WTC11 (cell line): ENCODE measurements around the gene MARCHF10. TPM values are rescaled to one million over a fixed set of nuclear protein-coding genes. Genes with fewer than 3 reads are reported as not detected.

Experiments
- ATAC-seq: fragments of 200-7000 bp; cut with Tn5 transposase; 2 replicates; pipeline ENCODE4 v1.10.0; 2021; ENCODE audit warnings: mild to moderate bottlenecking, moderate library complexity
- CTCF ChIA-PET: fragments of 300-600 bp; sonication (Branson Sonifier 250); formaldehyde crosslinking; loops from one replicate; lab custom pipeline; 2021; ENCODE audit warnings: antibody characterized with exemption; lab: Charles Lee
- POLR2A ChIA-PET: fragments of 350-600 bp; sonication (Branson Sonifier 250); formaldehyde crosslinking; loops from one replicate; lab custom pipeline; 2021; ENCODE audit warnings: antibody characterized with exemption; lab: Charles Lee
- DNase-seq: peaks from one replicate; pipeline ENCODE4 v3.0.0; 2021; ENCODE audit warnings: low spot score
- H3K27ac Mint-ChIP-seq: 2 replicates; pipeline ENCODE4 v1.8.0; 2021; ENCODE audit warnings: mixed read lengths
- H3K27me3 Mint-ChIP-seq: 2 replicates; pipeline ENCODE4 v1.8.0; 2021; ENCODE audit warnings: low read depth, mild to moderate bottlenecking, moderate library complexity, mixed read lengths
- H3K36me3 Mint-ChIP-seq: 2 replicates; pipeline ENCODE4 v1.8.0; 2021; ENCODE audit warnings: mixed read lengths
- H3K4me1 Mint-ChIP-seq: 2 replicates; pipeline ENCODE4 v1.8.0; 2022; ENCODE audit warnings: mixed read lengths
- H3K4me3 Mint-ChIP-seq: 2 replicates; pipeline ENCODE4 v1.8.0; 2021; ENCODE audit warnings: mild to moderate bottlenecking, moderate library complexity, mixed read lengths
- H3K9me3 Mint-ChIP-seq: 2 replicates; pipeline ENCODE4 v1.8.0; 2021; ENCODE audit warnings: mixed read lengths
- CREM ChIP-seq: sonication (generic); formaldehyde crosslinking; IDR thresholded peaks from 2 replicates; pipeline ENCODE4 v1.8.1; 2022; ENCODE audit warnings: mild to moderate bottlenecking, missing genetic modification reagents, moderate library complexity
- FOXK1 ChIP-seq: sonication (generic); formaldehyde crosslinking; IDR thresholded peaks from 2 replicates; pipeline ENCODE4 v1.8.0; 2022; ENCODE audit warnings: mild to moderate bottlenecking, moderate library complexity, missing genetic modification reagents
- JAZF1 ChIP-seq: fragments of 250-450 bp; sonication (Bioruptor Pico); IDR thresholded peaks from 2 replicates; pipeline ENCODE4 v1.9.0; 2021; ENCODE audit warnings: moderate library complexity, mild to moderate bottlenecking, inconsistent platforms
- NR1H2 ChIP-seq: sonication (generic); formaldehyde crosslinking; IDR thresholded peaks from 2 replicates; pipeline ENCODE4 v1.9.0; 2021; ENCODE audit warnings: mild to moderate bottlenecking, moderate library complexity, missing genetic modification reagents
- SOX15 ChIP-seq: fragments of 250-450 bp; sonication (Bioruptor Pico); IDR thresholded peaks from 2 replicates; pipeline ENCODE4 v1.9.0; 2021; ENCODE audit warnings: mild to moderate bottlenecking
- TCF7 ChIP-seq: sonication (generic); formaldehyde crosslinking; IDR thresholded peaks from 2 replicates; pipeline ENCODE4 v1.8.0; 2022; ENCODE audit warnings: mild to moderate bottlenecking, low read depth, missing genetic modification reagents, moderate library complexity
- ZBTB21 ChIP-seq: sonication (generic); formaldehyde crosslinking; IDR thresholded peaks from 2 replicates; pipeline ENCODE4 v1.8.1; 2023; ENCODE audit warnings: mild to moderate bottlenecking, missing genetic modification reagents, borderline replicate concordance
- ZNF121 ChIP-seq: sonication (generic); formaldehyde crosslinking; IDR thresholded peaks from 2 replicates; pipeline ENCODE4 v1.8.0; 2023; ENCODE audit warnings: missing genetic modification reagents
- ZNF423 ChIP-seq: fragments of 250-450 bp; sonication (Bioruptor Pico); IDR thresholded peaks from 2 replicates; pipeline ENCODE4 v2.1.2; 2022; ENCODE audit warnings: mild to moderate bottlenecking, moderate library complexity
- total RNA-seq: library from RNA; stranded (reverse); gene quantifications from 3 replicates; pipeline ENCODE4 v1.2.3, GENCODE V29; 2021
- TF ChIP-seq, protein P1 (sequence below): sonication (generic); formaldehyde crosslinking; IDR thresholded peaks from 2 replicates; pipeline ENCODE4 v1.8.0; 2023; ENCODE audit warnings: mild to moderate bottlenecking, missing genetic modification reagents
- TF ChIP-seq, protein P2 (sequence below): sonication (generic); formaldehyde crosslinking; IDR thresholded peaks from 2 replicates; pipeline ENCODE4 v1.8.0; 2022; ENCODE audit warnings: mild to moderate bottlenecking, missing genetic modification reagents
- TF ChIP-seq, protein P3 (sequence below): sonication (generic); formaldehyde crosslinking; IDR thresholded peaks from 2 replicates; pipeline ENCODE4 v1.8.1; 2023; ENCODE audit warnings: mild to moderate bottlenecking, moderate library complexity, missing genetic modification reagents
- TF ChIP-seq, protein P4 (sequence below): fragments of 250-450 bp; sonication (Bioruptor Pico); IDR thresholded peaks from 2 replicates; pipeline ENCODE4 v2.1.2; 2022; ENCODE audit warnings: mild to moderate bottlenecking, moderate library complexity
- TF ChIP-seq, protein P5 (sequence below): sonication (generic); formaldehyde crosslinking; IDR thresholded peaks from 2 replicates; pipeline ENCODE4 v1.8.1; 2022; ENCODE audit warnings: low read depth, missing genetic modification reagents, borderline replicate concordance
- TF ChIP-seq, protein P6 (sequence below): sonication (generic); formaldehyde crosslinking; IDR thresholded peaks from 2 replicates; pipeline ENCODE4 v1.8.1; 2023; ENCODE audit warnings: mild to moderate bottlenecking, missing genetic modification reagents, borderline replicate concordance
- TF ChIP-seq, protein P7 (sequence below): sonication (generic); formaldehyde crosslinking; IDR thresholded peaks from 2 replicates; pipeline ENCODE4 v1.8.1; 2023; ENCODE audit warnings: mild to moderate bottlenecking, missing genetic modification reagents, moderate library complexity
- TF ChIP-seq, protein P8 (sequence below): sonication (generic); formaldehyde crosslinking; IDR thresholded peaks from 2 replicates; pipeline ENCODE4 v1.8.1; 2023; ENCODE audit warnings: mild to moderate bottlenecking, missing genetic modification reagents
- TF ChIP-seq, protein P9 (sequence below): sonication (generic); formaldehyde crosslinking; conservative IDR thresholded peaks from 2 replicates; pipeline ENCODE4 v1.8.1; 2022; ENCODE audit warnings: mild to moderate bottlenecking, missing genetic modification reagents

The MARCHF10 gene
- total RNA-seq, 1 experiment from 2014 or later = 1.0 TPM

DNA sequence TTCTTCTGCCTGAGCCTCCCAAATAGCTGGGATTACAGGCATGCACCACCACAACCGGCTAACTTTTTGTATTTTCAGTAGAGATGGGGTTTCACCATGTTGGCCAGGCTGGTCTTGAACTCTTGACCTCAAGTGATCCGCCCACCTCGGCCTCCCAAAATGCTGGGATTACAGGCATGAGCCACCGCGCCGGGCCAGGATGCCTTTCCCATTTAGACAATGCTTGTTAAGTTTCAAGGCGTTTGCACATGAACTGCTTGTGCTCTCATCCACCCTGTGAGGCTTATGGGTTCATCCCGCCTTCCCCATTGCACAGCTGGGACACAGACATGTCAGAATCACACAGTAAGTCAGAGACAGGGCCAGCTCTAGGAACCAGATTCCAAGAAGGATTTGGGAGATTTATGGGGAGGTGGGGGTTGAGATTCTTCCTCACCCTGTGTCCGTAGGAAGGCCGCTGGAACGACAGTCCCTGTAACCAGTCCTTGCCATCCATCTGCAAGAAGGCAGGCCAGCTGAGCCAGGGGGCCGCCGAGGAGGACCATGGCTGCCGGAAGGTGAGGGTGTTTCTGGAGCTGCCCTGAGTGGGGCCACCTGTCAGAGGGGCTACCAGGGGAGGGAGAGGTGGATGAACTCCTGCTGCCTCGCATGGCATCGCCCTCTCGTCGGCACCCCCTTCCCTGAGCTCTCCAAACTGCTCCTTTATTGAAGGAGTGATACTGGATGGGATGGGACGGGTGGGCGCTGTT is 134.3 kb downstream of the MARCHF10 start (continued):
- TF ChIP-seq, protein P1, sequence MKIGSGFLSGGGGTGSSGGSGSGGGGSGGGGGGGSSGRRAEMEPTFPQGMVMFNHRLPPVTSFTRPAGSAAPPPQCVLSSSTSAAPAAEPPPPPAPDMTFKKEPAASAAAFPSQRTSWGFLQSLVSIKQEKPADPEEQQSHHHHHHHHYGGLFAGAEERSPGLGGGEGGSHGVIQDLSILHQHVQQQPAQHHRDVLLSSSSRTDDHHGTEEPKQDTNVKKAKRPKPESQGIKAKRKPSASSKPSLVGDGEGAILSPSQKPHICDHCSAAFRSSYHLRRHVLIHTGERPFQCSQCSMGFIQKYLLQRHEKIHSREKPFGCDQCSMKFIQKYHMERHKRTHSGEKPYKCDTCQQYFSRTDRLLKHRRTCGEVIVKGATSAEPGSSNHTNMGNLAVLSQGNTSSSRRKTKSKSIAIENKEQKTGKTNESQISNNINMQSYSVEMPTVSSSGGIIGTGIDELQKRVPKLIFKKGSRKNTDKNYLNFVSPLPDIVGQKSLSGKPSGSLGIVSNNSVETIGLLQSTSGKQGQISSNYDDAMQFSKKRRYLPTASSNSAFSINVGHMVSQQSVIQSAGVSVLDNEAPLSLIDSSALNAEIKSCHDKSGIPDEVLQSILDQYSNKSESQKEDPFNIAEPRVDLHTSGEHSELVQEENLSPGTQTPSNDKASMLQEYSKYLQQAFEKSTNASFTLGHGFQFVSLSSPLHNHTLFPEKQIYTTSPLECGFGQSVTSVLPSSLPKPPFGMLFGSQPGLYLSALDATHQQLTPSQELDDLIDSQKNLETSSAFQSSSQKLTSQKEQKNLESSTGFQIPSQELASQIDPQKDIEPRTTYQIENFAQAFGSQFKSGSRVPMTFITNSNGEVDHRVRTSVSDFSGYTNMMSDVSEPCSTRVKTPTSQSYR (CRISPR knock-in tag) = no peak
- no peak for TF ChIP-seq TCF7

DNA sequence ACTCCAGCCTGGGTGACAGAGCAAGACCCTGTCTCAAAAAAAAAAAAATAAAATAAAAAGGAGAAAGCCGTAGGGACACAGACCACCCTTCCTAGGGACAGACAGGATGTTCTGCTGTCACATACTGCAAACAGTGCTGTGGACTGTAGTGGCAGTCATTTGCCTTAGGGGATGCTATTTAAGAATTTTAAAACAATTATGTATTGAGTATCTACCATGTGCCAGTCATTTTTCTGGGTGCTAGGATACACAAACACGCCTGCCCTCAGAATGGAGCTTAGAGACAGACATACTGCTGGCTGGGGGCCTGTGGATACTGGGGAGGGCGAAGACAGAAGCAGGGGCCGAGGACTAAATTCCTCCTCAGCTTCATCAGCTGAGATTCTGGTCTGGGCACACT is 135.2 kb downstream of the MARCHF10 start:
- Mint-ChIP-seq H3K4me3 (no peak overlapping the region), H3K27me3 (no peaks in the 10 kb centered on the region), H3K36me3 (no peaks in the 10 kb centered on the region), H3K9me3 (no peaks in the 10 kb centered on the region), H3K4me1 (peaks cover 5% of the 10 kb centered on the region; the same call in 1 of the 2 replicates), H3K27ac (no peak overlapping the region)
- POLR2A ChIA-PET = interaction anchor here (0.7 kb wide), 2 partner anchors 39 to 284 kb away, joined by 4 read pairs; no protein-coding TSS in a partner anchor
- TF ChIP-seq CREM (CRISPR knock-in tag) (no peak), FOXK1 (CRISPR knock-in tag) (no peak), NR1H2 (no peak), JAZF1 (no peak), ZBTB21 (no peak), ZNF121 (CRISPR knock-in tag) (no peak), SOX15 (CRISPR knock-in tag) (no peak), ZNF423 (no peak)
- TF ChIP-seq, protein P2, sequence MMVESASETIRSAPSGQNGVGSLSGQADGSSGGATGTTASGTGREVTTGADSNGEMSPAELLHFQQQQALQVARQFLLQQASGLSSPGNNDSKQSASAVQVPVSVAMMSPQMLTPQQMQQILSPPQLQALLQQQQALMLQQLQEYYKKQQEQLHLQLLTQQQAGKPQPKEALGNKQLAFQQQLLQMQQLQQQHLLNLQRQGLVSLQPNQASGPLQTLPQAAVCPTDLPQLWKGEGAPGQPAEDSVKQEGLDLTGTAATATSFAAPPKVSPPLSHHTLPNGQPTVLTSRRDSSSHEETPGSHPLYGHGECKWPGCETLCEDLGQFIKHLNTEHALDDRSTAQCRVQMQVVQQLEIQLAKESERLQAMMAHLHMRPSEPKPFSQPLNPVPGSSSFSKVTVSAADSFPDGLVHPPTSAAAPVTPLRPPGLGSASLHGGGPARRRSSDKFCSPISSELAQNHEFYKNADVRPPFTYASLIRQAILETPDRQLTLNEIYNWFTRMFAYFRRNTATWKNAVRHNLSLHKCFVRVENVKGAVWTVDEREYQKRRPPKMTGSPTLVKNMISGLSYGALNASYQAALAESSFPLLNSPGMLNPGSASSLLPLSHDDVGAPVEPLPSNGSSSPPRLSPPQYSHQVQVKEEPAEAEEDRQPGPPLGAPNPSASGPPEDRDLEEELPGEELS = no peak
- TF ChIP-seq, protein P3, sequence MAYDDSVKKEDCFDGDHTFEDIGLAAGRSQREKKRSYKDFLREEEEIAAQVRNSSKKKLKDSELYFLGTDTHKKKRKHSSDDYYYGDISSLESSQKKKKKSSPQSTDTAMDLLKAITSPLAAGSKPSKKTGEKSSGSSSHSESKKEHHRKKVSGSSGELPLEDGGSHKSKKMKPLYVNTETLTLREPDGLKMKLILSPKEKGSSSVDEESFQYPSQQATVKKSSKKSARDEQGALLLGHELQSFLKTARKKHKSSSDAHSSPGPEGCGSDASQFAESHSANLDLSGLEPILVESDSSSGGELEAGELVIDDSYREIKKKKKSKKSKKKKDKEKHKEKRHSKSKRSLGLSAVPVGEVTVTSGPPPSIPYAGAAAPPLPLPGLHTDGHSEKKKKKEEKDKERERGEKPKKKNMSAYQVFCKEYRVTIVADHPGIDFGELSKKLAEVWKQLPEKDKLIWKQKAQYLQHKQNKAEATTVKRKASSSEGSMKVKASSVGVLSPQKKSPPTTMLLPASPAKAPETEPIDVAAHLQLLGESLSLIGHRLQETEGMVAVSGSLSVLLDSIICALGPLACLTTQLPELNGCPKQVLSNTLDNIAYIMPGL (CRISPR knock-in tag) = no peak
- TF ChIP-seq, protein P4, sequence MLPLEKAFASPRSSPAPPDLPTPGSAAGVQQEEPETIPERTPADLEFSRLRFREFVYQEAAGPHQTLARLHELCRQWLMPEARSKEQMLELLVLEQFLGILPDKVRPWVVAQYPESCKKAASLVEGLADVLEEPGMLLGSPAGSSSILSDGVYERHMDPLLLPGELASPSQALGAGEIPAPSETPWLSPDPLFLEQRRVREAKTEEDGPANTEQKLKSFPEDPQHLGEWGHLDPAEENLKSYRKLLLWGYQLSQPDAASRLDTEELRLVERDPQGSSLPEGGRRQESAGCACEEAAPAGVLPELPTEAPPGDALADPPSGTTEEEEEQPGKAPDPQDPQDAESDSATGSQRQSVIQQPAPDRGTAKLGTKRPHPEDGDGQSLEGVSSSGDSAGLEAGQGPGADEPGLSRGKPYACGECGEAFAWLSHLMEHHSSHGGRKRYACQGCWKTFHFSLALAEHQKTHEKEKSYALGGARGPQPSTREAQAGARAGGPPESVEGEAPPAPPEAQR (CRISPR knock-in tag) = no peak
- TF ChIP-seq, protein P5, sequence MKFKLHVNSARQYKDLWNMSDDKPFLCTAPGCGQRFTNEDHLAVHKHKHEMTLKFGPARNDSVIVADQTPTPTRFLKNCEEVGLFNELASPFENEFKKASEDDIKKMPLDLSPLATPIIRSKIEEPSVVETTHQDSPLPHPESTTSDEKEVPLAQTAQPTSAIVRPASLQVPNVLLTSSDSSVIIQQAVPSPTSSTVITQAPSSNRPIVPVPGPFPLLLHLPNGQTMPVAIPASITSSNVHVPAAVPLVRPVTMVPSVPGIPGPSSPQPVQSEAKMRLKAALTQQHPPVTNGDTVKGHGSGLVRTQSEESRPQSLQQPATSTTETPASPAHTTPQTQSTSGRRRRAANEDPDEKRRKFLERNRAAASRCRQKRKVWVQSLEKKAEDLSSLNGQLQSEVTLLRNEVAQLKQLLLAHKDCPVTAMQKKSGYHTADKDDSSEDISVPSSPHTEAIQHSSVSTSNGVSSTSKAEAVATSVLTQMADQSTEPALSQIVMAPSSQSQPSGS (CRISPR knock-in tag) = no peak
- TF ChIP-seq, protein P6, sequence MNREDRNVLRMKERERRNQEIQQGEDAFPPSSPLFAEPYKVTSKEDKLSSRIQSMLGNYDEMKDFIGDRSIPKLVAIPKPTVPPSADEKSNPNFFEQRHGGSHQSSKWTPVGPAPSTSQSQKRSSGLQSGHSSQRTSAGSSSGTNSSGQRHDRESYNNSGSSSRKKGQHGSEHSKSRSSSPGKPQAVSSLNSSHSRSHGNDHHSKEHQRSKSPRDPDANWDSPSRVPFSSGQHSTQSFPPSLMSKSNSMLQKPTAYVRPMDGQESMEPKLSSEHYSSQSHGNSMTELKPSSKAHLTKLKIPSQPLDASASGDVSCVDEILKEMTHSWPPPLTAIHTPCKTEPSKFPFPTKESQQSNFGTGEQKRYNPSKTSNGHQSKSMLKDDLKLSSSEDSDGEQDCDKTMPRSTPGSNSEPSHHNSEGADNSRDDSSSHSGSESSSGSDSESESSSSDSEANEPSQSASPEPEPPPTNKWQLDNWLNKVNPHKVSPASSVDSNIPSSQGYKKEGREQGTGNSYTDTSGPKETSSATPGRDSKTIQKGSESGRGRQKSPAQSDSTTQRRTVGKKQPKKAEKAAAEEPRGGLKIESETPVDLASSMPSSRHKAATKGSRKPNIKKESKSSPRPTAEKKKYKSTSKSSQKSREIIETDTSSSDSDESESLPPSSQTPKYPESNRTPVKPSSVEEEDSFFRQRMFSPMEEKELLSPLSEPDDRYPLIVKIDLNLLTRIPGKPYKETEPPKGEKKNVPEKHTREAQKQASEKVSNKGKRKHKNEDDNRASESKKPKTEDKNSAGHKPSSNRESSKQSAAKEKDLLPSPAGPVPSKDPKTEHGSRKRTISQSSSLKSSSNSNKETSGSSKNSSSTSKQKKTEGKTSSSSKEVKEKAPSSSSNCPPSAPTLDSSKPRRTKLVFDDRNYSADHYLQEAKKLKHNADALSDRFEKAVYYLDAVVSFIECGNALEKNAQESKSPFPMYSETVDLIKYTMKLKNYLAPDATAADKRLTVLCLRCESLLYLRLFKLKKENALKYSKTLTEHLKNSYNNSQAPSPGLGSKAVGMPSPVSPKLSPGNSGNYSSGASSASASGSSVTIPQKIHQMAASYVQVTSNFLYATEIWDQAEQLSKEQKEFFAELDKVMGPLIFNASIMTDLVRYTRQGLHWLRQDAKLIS = no peak
- TF ChIP-seq, protein P7, sequence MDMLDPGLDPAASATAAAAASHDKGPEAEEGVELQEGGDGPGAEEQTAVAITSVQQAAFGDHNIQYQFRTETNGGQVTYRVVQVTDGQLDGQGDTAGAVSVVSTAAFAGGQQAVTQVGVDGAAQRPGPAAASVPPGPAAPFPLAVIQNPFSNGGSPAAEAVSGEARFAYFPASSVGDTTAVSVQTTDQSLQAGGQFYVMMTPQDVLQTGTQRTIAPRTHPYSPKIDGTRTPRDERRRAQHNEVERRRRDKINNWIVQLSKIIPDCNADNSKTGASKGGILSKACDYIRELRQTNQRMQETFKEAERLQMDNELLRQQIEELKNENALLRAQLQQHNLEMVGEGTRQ (CRISPR knock-in tag) = no peak
- TF ChIP-seq, protein P8, sequence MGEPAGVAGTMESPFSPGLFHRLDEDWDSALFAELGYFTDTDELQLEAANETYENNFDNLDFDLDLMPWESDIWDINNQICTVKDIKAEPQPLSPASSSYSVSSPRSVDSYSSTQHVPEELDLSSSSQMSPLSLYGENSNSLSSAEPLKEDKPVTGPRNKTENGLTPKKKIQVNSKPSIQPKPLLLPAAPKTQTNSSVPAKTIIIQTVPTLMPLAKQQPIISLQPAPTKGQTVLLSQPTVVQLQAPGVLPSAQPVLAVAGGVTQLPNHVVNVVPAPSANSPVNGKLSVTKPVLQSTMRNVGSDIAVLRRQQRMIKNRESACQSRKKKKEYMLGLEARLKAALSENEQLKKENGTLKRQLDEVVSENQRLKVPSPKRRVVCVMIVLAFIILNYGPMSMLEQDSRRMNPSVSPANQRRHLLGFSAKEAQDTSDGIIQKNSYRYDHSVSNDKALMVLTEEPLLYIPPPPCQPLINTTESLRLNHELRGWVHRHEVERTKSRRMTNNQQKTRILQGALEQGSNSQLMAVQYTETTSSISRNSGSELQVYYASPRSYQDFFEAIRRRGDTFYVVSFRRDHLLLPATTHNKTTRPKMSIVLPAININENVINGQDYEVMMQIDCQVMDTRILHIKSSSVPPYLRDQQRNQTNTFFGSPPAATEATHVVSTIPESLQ (CRISPR knock-in tag) = no peak
- TF ChIP-seq, protein P9, sequence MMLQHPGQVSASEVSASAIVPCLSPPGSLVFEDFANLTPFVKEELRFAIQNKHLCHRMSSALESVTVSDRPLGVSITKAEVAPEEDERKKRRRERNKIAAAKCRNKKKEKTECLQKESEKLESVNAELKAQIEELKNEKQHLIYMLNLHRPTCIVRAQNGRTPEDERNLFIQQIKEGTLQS (CRISPR knock-in tag) = no peak
- CTCF ChIA-PET = interaction anchor here (0.8 to 2.7 kb wide), 6 partner anchors 17 to 296 kb away, joined by 3 to 15 read pairs (median 6); no protein-coding TSS in a partner anchor
- DNase-seq = no peak
- no peak for ATAC-seq
